HCT116 (cell line): ENCODE results near the gene PRKCZ. TPM values are rescaled to one million over a fixed set of nuclear protein-coding genes. Genes with fewer than 3 reads are reported as not detected.

Experiments
- ATAC-seq: fragments of 200-7000 bp; cut with Tn5 transposase; 2 replicates; pipeline ENCODE4 v1.9.1; 2020; ENCODE audit warnings: mild to moderate bottlenecking, moderate library complexity
- BruUV-seq: library from RNA; stranded (reverse); fragments of 400-500 nt; replicated peaks from 2 replicates; lab custom pipeline; 2021; lab: Mats Ljungman, UMichigan
- CTCF ChIA-PET: fragments of 300-600 bp; sonication (Branson Sonifier 250); formaldehyde crosslinking; loops from one replicate; lab custom pipeline; 2021; ENCODE audit warnings: antibody characterized with exemption; lab: Charles Lee
- POLR2A ChIA-PET: fragments of 300-600, 350-600 bp; sonication (Branson Sonifier 250); formaldehyde crosslinking; loops from one replicate; lab custom pipeline; 2021; ENCODE audit warnings: antibody characterized with exemption; lab: Charles Lee
- RAD21 ChIA-PET, 2 experiments: fragments of 300-600 bp; sonication (Branson Sonifier 250); formaldehyde crosslinking; loops; one replicate each; lab custom pipeline; 2023; ENCODE audit warnings: low total read pairs in 2 of 2; ENCODE audit not compliant: uncharacterized antibody in 2 of 2, unreplicated experiment in 2 of 2, low non-redundant PET in 1 of 2; lab: Charles Lee
- DNase-seq: peaks from one replicate; pipeline ENCODE4 v3.0.0-alpha.2; 2010; ENCODE audit warnings: low read depth, low spot score
- H2AFZ ChIP-seq: fragments of 200-600 bp; shearing (Covaris generic), sonication (generic); 2 replicates; pipeline ENCODE4 v1.6.1; 2017; ENCODE audit warnings: low read depth, mixed run types, mixed read lengths, antibody characterized with exemption, low read length; ENCODE audit not compliant: poor library complexity, severe bottlenecking
- H3K27ac ChIP-seq: 2 replicates; pipeline ENCODE4 v1.5.1; 2012; ENCODE audit warnings: low read depth, low read length
- H3K27me3 ChIP-seq: fragments of 200-600 bp; sonication (generic); 2 replicates; pipeline ENCODE4 v1.6.1; 2016; ENCODE audit warnings: mixed run types, low read length, mixed read lengths; ENCODE audit not compliant: insufficient read depth
- H3K36me3 ChIP-seq, 2 experiments: fragments of 200-500 bp in 1 of 2; fragments of 200-600 bp in 1 of 2; sonication (Bioruptor generic) in 1 of 2; sonication (generic) in 1 of 2; 2 replicates each; pipeline versions ENCODE4 v1.5.1 to v1.6.1; 2014 to 2016; ENCODE audit warnings: low read length in 2 of 2, inconsistent platforms in 1 of 2, mixed read lengths in 1 of 2, mixed run types in 1 of 2; ENCODE audit not compliant: insufficient read depth in 2 of 2, control insufficient read depth in 1 of 2
- H3K4me1 ChIP-seq, 2 experiments: fragments of 200-600 bp in 1 of 2; sonication (generic) in 1 of 2; 2 replicates each; pipeline versions ENCODE4 v1.5.1 to v1.6.1; 2012 to 2017; ENCODE audit warnings: low read length in 2 of 2, inconsistent platforms in 1 of 2, mild to moderate bottlenecking in 1 of 2, mixed read lengths in 1 of 2, mixed run types in 1 of 2, moderate library complexity in 1 of 2; ENCODE audit not compliant: insufficient read depth in 2 of 2, control insufficient read depth in 1 of 2
- H3K4me2 ChIP-seq: fragments of 200-600 bp; sonication (generic); 2 replicates; pipeline ENCODE4 v1.6.1; 2017; ENCODE audit warnings: mixed run types, low read length, mixed read lengths
- H3K4me3 ChIP-seq, 2 experiments: fragments of 200-600 bp in 1 of 2; sonication (generic) in 1 of 2; replicated peaks in 1 of 2; 2 replicates each; pipeline ENCODE4 v1.5.1; 2011 to 2016; ENCODE audit warnings: low read length in 2 of 2, control low read depth in 1 of 2, low read depth in 1 of 2, mild to moderate bottlenecking in 1 of 2, mixed read lengths in 1 of 2, mixed run types in 1 of 2
- H3K79me2 ChIP-seq: fragments of 200-600 bp; sonication (generic); 2 replicates; pipeline ENCODE4 v1.6.1; 2017; ENCODE audit warnings: mild to moderate bottlenecking, mixed run types, low read length, moderate library complexity, mixed read lengths; ENCODE audit not compliant: insufficient read depth
- H3K9ac ChIP-seq: fragments of 200-600 bp; sonication (generic); 2 replicates; pipeline ENCODE4 v1.6.1; 2016; ENCODE audit warnings: low read length, mixed read lengths
- H3K9me2 ChIP-seq: fragments of 200-600 bp; sonication (generic), shearing (Covaris generic); 2 replicates; pipeline ENCODE4 v1.6.1; 2017; ENCODE audit warnings: mixed run types, mild to moderate bottlenecking, moderate library complexity; ENCODE audit not compliant: insufficient read depth
- H3K9me3 ChIP-seq, 2 experiments: fragments of 200-500 bp in 1 of 2; fragments of 200-600 bp in 1 of 2; sonication (Bioruptor generic) in 1 of 2; sonication (generic) in 1 of 2; 2 replicates each; pipeline ENCODE4 v1.6.1; 2014 to 2017; ENCODE audit warnings: low read length in 2 of 2, mixed read lengths in 2 of 2, inconsistent platforms in 1 of 2, low read depth in 1 of 2, mild to moderate bottlenecking in 1 of 2, mixed run types in 1 of 2, moderate library complexity in 1 of 2; ENCODE audit not compliant: control insufficient read depth in 1 of 2, insufficient read depth in 1 of 2
- H4K20me1 ChIP-seq: fragments of 200-600 bp; sonication (generic), shearing (Covaris generic); 2 replicates; pipeline ENCODE4 v1.6.1; 2017; ENCODE audit warnings: mixed run types, mild to moderate bottlenecking, moderate library complexity; ENCODE audit not compliant: insufficient read depth
- ATF3 ChIP-seq: IDR thresholded peaks from 2 replicates; pipeline ENCODE4 v1.6.1; 2012
- CBX3 ChIP-seq: IDR thresholded peaks from 2 replicates; pipeline ENCODE4 v1.6.1; 2012; ENCODE audit warnings: low read depth
- CEBPB ChIP-seq: IDR thresholded peaks from 2 replicates; pipeline ENCODE4 v1.6.1; 2012; ENCODE audit warnings: low read depth
- CTCF ChIP-seq, 3 experiments: fragments of 200-600 bp in 1 of 3; sonication (generic) in 1 of 3; IDR thresholded peaks in 2 of 3; conservative IDR thresholded peaks in 1 of 3; 2 replicates each; pipeline ENCODE4 v1.5.1; 2012 to 2017; ENCODE audit warnings: low read depth in 2 of 3, low read length in 2 of 3, antibody characterized with exemption in 1 of 3, borderline replicate concordance in 1 of 3, control low read depth in 1 of 3, mild to moderate bottlenecking in 1 of 3, mixed read lengths in 1 of 3, mixed run types in 1 of 3, moderate library complexity in 1 of 3; ENCODE audit not compliant: insufficient read depth in 1 of 3
- ELF1 ChIP-seq: IDR thresholded peaks from 2 replicates; pipeline ENCODE4 v1.6.1; 2012; ENCODE audit warnings: low read depth, borderline replicate concordance
- EZH2 ChIP-seq: fragments of 200-600 bp; sonication (generic); IDR thresholded peaks from 2 replicates; pipeline ENCODE4 v1.6.1; 2017; ENCODE audit warnings: antibody characterized with exemption, mixed run types
- EZH2phosphoT487 ChIP-seq: fragments of 200-600 bp; IDR thresholded peaks from 2 replicates; pipeline ENCODE4 v1.6.1; 2018; ENCODE audit warnings: antibody characterized with exemption, borderline replicate concordance
- FOSL1 ChIP-seq: IDR thresholded peaks from 2 replicates; pipeline ENCODE4 v1.6.1; 2012; ENCODE audit warnings: low read depth
- JUND ChIP-seq: IDR thresholded peaks from 2 replicates; pipeline ENCODE4 v1.6.1; 2012
- MAX ChIP-seq: IDR thresholded peaks from 2 replicates; pipeline ENCODE4 v1.6.1; 2012
- POLR2AphosphoS5 ChIP-seq: IDR thresholded peaks from 2 replicates; pipeline ENCODE4 v1.6.1; 2011; ENCODE audit warnings: mild to moderate bottlenecking, low read depth, low read length, moderate library complexity
- RAD21 ChIP-seq: IDR thresholded peaks from 2 replicates; pipeline ENCODE4 v1.6.1; 2012; ENCODE audit warnings: low read depth, mild to moderate bottlenecking
- REST ChIP-seq: IDR thresholded peaks from 2 replicates; pipeline ENCODE4 v1.6.1; 2012; ENCODE audit warnings: low read depth
- SIN3A ChIP-seq: IDR thresholded peaks from 2 replicates; pipeline ENCODE4 v1.6.1; 2012; ENCODE audit warnings: low read depth
- SP1 ChIP-seq: IDR thresholded peaks from 2 replicates; pipeline ENCODE4 v1.6.1; 2012; ENCODE audit warnings: low read depth
- SRF ChIP-seq: IDR thresholded peaks from 2 replicates; pipeline ENCODE4 v1.6.1; 2012; ENCODE audit warnings: low read depth
- TCF7L2 ChIP-seq: IDR thresholded peaks from 2 replicates; pipeline ENCODE4 v1.7.0; 2011; ENCODE audit warnings: borderline replicate concordance, inconsistent platforms; ENCODE audit not compliant: insufficient read depth, insufficient read length; ENCODE audit errors: extremely low read depth
- YY1 ChIP-seq: IDR thresholded peaks from 2 replicates; pipeline ENCODE4 v1.6.1; 2011; ENCODE audit warnings: low read length, low read depth, moderate library complexity, mild to moderate bottlenecking; ENCODE audit not compliant: insufficient replicate concordance; ENCODE audit errors: extremely low read depth
- ZFX ChIP-seq: fragments of 450-650 bp; IDR thresholded peaks from 2 replicates; pipeline ENCODE4 v1.6.1; 2017
- ZNF274 ChIP-seq: fragments of 200-500 bp; sonication (Bioruptor generic); IDR thresholded peaks from 2 replicates; pipeline ENCODE4 v1.6.1; 2014; ENCODE audit warnings: mild to moderate bottlenecking, low read depth, low read length, inconsistent platforms
- intact Hi-C: fragments of 100-400 bp; cut with micrococcal nuclease; formaldehyde crosslinking; loops from 2 replicates; pipeline ENCODE4 v1.10.0; 2022
- total RNA-seq: library from RNA; stranded (reverse); gene quantifications from one replicate; pipeline ENCODE4 v1.2.1, GENCODE V29; 2021; ENCODE audit not compliant: unreplicated experiment

PRKCZ gene
- total RNA-seq, 1 experiment from 2014 or later: 46.8 TPM

- Histone ChIP-seq H3K36me3 (no peaks in the 10 kb centered on the region), H3K27ac (no peak overlapping the region), H3K9ac (no peak overlapping the region)
- no TSS peak for BruUV-seq
- intact Hi-C loops: no loop called here
- TF ChIP-seq SIN3A (no peak), REST (no peak), EZH2phosphoT487 (no peak), ZFX (no peak), YY1 (no peak), JUND (no peak), EZH2 (no peak), TCF7L2 (no peak), RAD21 (no peak), POLR2AphosphoS5 (no peak), ELF1 (no peak), ATF3 (no peak), CEBPB (no peak), ZNF274 (no peak), CTCF (IDR thresholded peaks at IDR 0.05 in 2 of 3, conservative IDR thresholded peaks at IDR 0.05 in 1 of 3; ENCODE audit: borderline replicate concordance in 1 of 3, insufficient read depth in 1 of 3, low read depth in 2 of 3, low read length in 2 of 3) (no peak), CBX3 (no peak), FOSL1 (no peak), SP1 (no peak), SRF (no peak), MAX (no peak)
- TF ChIP-seq, all 23 proteins: peak for 0
- Histone ChIP-seq H3K27me3 (no peaks in the 10 kb centered on the region), H3K4me1 (peaks cover 0 to 20% of the 10 kb centered on the region in 2 experiments; a peak in 3 of 4 replicates), H3K79me2 (no peaks in the 10 kb centered on the region), H3K9me3 (no peaks in the 10 kb centered on the region), H3K4me3 (no peak overlapping the region), H2AFZ (no peak overlapping the region), H4K20me1 (no peaks in the 10 kb centered on the region), H3K9me2 (no peaks in the 10 kb centered on the region), H3K4me2 (peak overlapping the region; percentile 77; the same call in 1 of the 2 replicates)
- CTCF ChIA-PET: no interaction called here
- RAD21 ChIA-PET: no interaction called here
- DNase-seq: no peak
- no peak for ATAC-seq
- POLR2A ChIA-PET: no interaction called here
Observed at GRCh38 chr1:2014181-2014580, 36.0 kb upstream of the PRKCZ start.
